GM08714 (cell line): ENCODE measurements around the gene P2RX4.
"Not testable (repeated sequence)": the region's sequence is repeated elsewhere in the genome, so short reads cannot be mapped to it uniquely, and the experiment has no call there.

ENCODE experiments used
- H3K4me3 ChIP-seq: fragments of 200-500 bp; sonication (Bioruptor generic); 2 replicates; pipeline ENCODE4 v1.5.1; 2014; ENCODE audit warnings: mild to moderate bottlenecking, low read length, inconsistent platforms
- ZNF274 ChIP-seq: IDR thresholded peaks from 2 replicates; pipeline ENCODE4 v1.6.1; 2012; ENCODE audit warnings: mild to moderate bottlenecking, low read depth, low read length

The P2RX4 gene

DNA sequence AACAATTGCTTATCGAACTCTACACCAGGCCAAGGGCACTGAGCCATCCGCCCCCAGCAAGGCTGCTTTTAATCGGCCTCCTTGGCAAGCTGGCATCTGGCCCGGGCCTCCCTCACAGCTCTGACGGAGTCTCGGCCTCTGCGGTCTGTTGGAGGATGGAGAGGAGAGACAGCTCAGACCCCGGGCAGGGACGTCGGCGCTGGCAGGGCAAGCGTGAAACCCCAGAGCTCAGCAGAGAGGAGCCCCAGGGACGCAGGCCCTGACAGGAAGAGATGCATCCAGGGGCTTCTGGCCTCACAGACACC, 69.1 kb downstream of the P2RX4 start:
- TF ChIP-seq ZNF274: no peak
- H3K4me3 ChIP-seq: no peak overlapping the region

GRCh38 chr12:121279507-121279915, 69.6 kb downstream of the P2RX4 start:
- TF ChIP-seq ZNF274: no peak
- no peak overlapping the region for H3K4me3 ChIP-seq

GRCh38 chr12:121280531-121280930, 70.6 kb downstream of the P2RX4 start:
- not testable (repeated sequence) for H3K4me3 ChIP-seq

DNA sequence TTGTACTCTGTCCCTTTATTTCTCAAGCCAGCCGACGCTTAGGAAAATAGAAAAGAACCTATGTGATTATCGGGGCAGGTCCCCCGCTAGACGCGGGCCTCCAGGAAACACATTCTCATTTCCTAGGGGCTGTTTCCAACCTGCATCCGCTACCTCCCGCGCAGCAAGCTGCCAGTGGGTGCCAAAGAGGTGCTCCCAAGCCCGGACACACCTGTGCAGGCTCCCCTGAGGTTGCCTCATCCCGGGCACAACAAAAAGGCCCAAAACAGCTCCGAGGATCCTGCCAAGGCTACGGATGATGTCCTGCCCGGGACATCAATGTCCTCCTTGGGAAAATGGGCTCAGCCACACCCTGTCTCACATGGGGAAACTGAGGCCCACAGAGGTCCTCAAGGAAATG, 71.2 kb downstream of the P2RX4 start:
- H3K4me3 ChIP-seq: not testable (repeated sequence)

- no peak for TF ChIP-seq ZNF274
- H3K4me3 ChIP-seq: no peak overlapping the region
Observed at GRCh38 chr12:121282072-121282742, 72.3 kb downstream of the P2RX4 start.

- H3K4me3 ChIP-seq: not testable (repeated sequence)
Observed at GRCh38 chr12:121282910-121283309, 73.0 kb downstream of the P2RX4 start.

GRCh38 chr12:121283388-121283787, 73.5 kb downstream of the P2RX4 start:
- H3K4me3 ChIP-seq: no peak overlapping the region
- TF ChIP-seq ZNF274: no peak
